IMR-90 (cell line): Measurements from ENCODE around the gene SLC6A13. TPM values are rescaled to one million over a fixed set of nuclear protein-coding genes. Genes with fewer than 3 reads are reported as not detected.

Experiments
- ATAC-seq: fragments of 200-7000 bp; cut with Tn5 transposase; 2 replicates; pipeline ENCODE4 v1.9.1; 2020; ENCODE audit warnings: low read depth, mild to moderate bottlenecking, moderate library complexity
- BruUV-seq: library from RNA; stranded (reverse); fragments of 400-500 nt; replicated peaks from 2 replicates; lab custom pipeline; 2021; lab: Mats Ljungman, UMichigan
- CTCF ChIA-PET: fragments of 300-600 bp; formaldehyde crosslinking; extraction: SDS; loops from one replicate; lab custom pipeline; 2021; ENCODE audit warnings: antibody characterized with exemption; lab: Yijun Ruan, JAX
- POLR2A ChIA-PET: fragments of 300-600 bp; sonication (Branson Sonifier 250); formaldehyde crosslinking; loops from one replicate; lab custom pipeline; 2022; ENCODE audit warnings: antibody characterized with exemption; ENCODE audit not compliant: unreplicated experiment; lab: Charles Lee
- DNase-seq: peaks from one replicate; pipeline ENCODE4 v3.0.0; 2013
- H2AFZ ChIP-seq: replicated peaks from 2 replicates; pipeline ENCODE3; 2013; ENCODE audit warnings: low read length, mild to moderate bottlenecking; ENCODE audit not compliant: poor library complexity
- H2AK5ac ChIP-seq: 2 replicates; pipeline ENCODE4 v1.6.1; 2013; ENCODE audit warnings: low read depth, low read length, inconsistent platforms
- H2AK9ac ChIP-seq: replicated peaks from 2 replicates; pipeline ENCODE3; 2013; ENCODE audit warnings: mild to moderate bottlenecking, low read depth, low read length, moderate library complexity; ENCODE audit not compliant: poor library complexity
- H2BK120ac ChIP-seq: 2 replicates; pipeline ENCODE4 v1.6.1; 2013; ENCODE audit warnings: low read depth, low read length, inconsistent platforms
- H2BK15ac ChIP-seq: 3 replicates; pipeline ENCODE4 v1.6.1; 2013; ENCODE audit warnings: low read depth, low read length, inconsistent platforms
- H2BK20ac ChIP-seq: 2 replicates; pipeline ENCODE4 v1.6.1; 2013; ENCODE audit warnings: low read depth, mild to moderate bottlenecking, inconsistent platforms, low read length, moderate library complexity
- H2BK5ac ChIP-seq: 2 replicates; pipeline ENCODE4 v1.6.1; 2013; ENCODE audit warnings: mild to moderate bottlenecking, low read depth, low read length, inconsistent platforms; ENCODE audit not compliant: poor library complexity, severe bottlenecking
- H3K14ac ChIP-seq: replicated peaks from 2 replicates; pipeline ENCODE4 v1.6.1; 2013; ENCODE audit warnings: low read depth, low read length, inconsistent platforms
- H3K18ac ChIP-seq: 2 replicates; pipeline ENCODE4 v1.6.1; 2013; ENCODE audit warnings: low read depth, low read length, control low read depth
- H3K23ac ChIP-seq: 2 replicates; pipeline ENCODE4 v1.6.1; 2013; ENCODE audit warnings: low read depth, low read length, inconsistent platforms
- H3K27ac ChIP-seq: 2 replicates; pipeline ENCODE4 v1.5.1; 2013; ENCODE audit warnings: mild to moderate bottlenecking, control low read depth, low read length; ENCODE audit not compliant: insufficient read depth
- H3K27me3 ChIP-seq: 2 replicates; pipeline ENCODE4 v1.6.1; 2013; ENCODE audit warnings: low read length; ENCODE audit not compliant: control insufficient read depth, insufficient read depth
- H3K36me3 ChIP-seq: 2 replicates; pipeline ENCODE4 v1.6.1; 2013; ENCODE audit warnings: low read length, mixed read lengths; ENCODE audit not compliant: control insufficient read depth, insufficient read depth
- H3K4ac ChIP-seq: 2 replicates; pipeline ENCODE4 v1.6.1; 2013; ENCODE audit warnings: low read depth, low read length, inconsistent platforms
- H3K4me1 ChIP-seq: 2 replicates; pipeline ENCODE4 v1.6.1; 2013; ENCODE audit warnings: low read length, mixed read lengths; ENCODE audit not compliant: control insufficient read depth, insufficient read depth
- H3K4me2 ChIP-seq: 2 replicates; pipeline ENCODE4 v1.6.1; 2013; ENCODE audit warnings: low read depth, mild to moderate bottlenecking, control low read depth, low read length, moderate library complexity
- H3K4me3 ChIP-seq: 2 replicates; pipeline ENCODE4 v1.5.1; 2013; ENCODE audit warnings: low read depth, mild to moderate bottlenecking, control low read depth, low read length, moderate library complexity; ENCODE audit not compliant: insufficient read depth
- H3K56ac ChIP-seq: 2 replicates; pipeline ENCODE4 v1.6.1; 2013; ENCODE audit warnings: low read length, inconsistent platforms; ENCODE audit not compliant: insufficient read depth; ENCODE audit errors: extremely low read depth
- H3K79me1 ChIP-seq, 2 experiments: 2 replicates each; pipeline ENCODE4 v1.6.1; 2013; ENCODE audit warnings: low read length in 2 of 2, inconsistent platforms in 1 of 2, low read depth in 1 of 2
- H3K9ac ChIP-seq: 2 replicates; pipeline ENCODE4 v1.6.1; 2013; ENCODE audit warnings: low read depth, low read length, control low read depth
- H3K9me1 ChIP-seq: 2 replicates; pipeline ENCODE4 v1.6.1; 2013; ENCODE audit warnings: low read length, inconsistent platforms; ENCODE audit not compliant: insufficient read depth
- H3K9me3 ChIP-seq: 2 replicates; pipeline ENCODE4 v1.6.1; 2013; ENCODE audit warnings: low read length; ENCODE audit not compliant: control insufficient read depth, insufficient read depth
- H4K20me1 ChIP-seq: 2 replicates; pipeline ENCODE4 v1.6.1; 2013; ENCODE audit warnings: low read length, inconsistent platforms; ENCODE audit not compliant: insufficient read depth
- H4K5ac ChIP-seq: 2 replicates; pipeline ENCODE4 v1.6.1; 2013; ENCODE audit warnings: mild to moderate bottlenecking, low read depth, low read length, control low read depth
- H4K8ac ChIP-seq, 2 experiments: 2 replicates each; pipeline ENCODE4 v1.6.1; 2013; ENCODE audit warnings: low read depth in 2 of 2, low read length in 2 of 2, control low read depth in 1 of 2, inconsistent platforms in 1 of 2
- H4K91ac ChIP-seq: 2 replicates; pipeline ENCODE4 v1.6.1; 2013; ENCODE audit warnings: low read depth, low read length, inconsistent platforms; ENCODE audit not compliant: insufficient read depth
- BHLHE40 ChIP-seq: fragments of 150-350 bp; IDR thresholded peaks from 2 replicates; pipeline ENCODE4 v1.6.1; 2016; ENCODE audit warnings: mild to moderate bottlenecking, low read depth, low read length
- CEBPB ChIP-seq: IDR thresholded peaks from 2 replicates; pipeline ENCODE4 v1.6.1; 2012; ENCODE audit warnings: low read depth, low read length, improper control_type of control experiment
- CTCF ChIP-seq: conservative IDR thresholded peaks from 2 replicates; pipeline ENCODE4 v1.5.1; 2012; ENCODE audit warnings: mild to moderate bottlenecking, low read depth, low read length, improper control_type of control experiment
- MAZ ChIP-seq: IDR thresholded peaks from 2 replicates; pipeline ENCODE4 v1.6.1; 2012; ENCODE audit warnings: low read depth, mild to moderate bottlenecking, low read length, improper control_type of control experiment, moderate library complexity, borderline replicate concordance
- POLR2A ChIP-seq: IDR thresholded peaks from 2 replicates; pipeline ENCODE4 v1.6.1; 2012; ENCODE audit warnings: mild to moderate bottlenecking, low read depth, low read length
- RAD21 ChIP-seq: IDR thresholded peaks from 2 replicates; pipeline ENCODE4 v1.6.1; 2012; ENCODE audit warnings: low read length, improper control_type of control experiment
- RCOR1 ChIP-seq: IDR thresholded peaks from 2 replicates; pipeline ENCODE4 v1.6.1; 2012; ENCODE audit warnings: mild to moderate bottlenecking, low read length, improper control_type of control experiment; ENCODE audit not compliant: insufficient replicate concordance
- RFX5 ChIP-seq: IDR thresholded peaks from 2 replicates; pipeline ENCODE4 v1.8.0; 2012; ENCODE audit warnings: low read depth, mild to moderate bottlenecking, low read length, moderate library complexity
- USF2 ChIP-seq: fragments of 150-350 bp; IDR thresholded peaks from 2 replicates; pipeline ENCODE4 v1.6.1; 2017; ENCODE audit warnings: mild to moderate bottlenecking, antibody characterized with exemption, low read length, low read depth
- WGBS, 2 experiments: methylation state at CpG; one replicate each; pipeline versions ENCODE4 v1.1.5 to v1.1.7; 2013; ENCODE audit warnings: missing lambda C conversion rate in 2 of 2; ENCODE audit not compliant: insufficient read length in 1 of 2; ENCODE audit errors: extremely low coverage in 2 of 2; 5-methylcytosine and 5-hydroxymethylcytosine counted together
- dilution Hi-C: fragments of 300-500 bp; cut with HindIII; formaldehyde crosslinking; loops from one replicate; pipeline ENCODE4 v1.14.3; 2018; ENCODE audit warnings: low sequenced_read_pairs; ENCODE audit not compliant: unreplicated experiment
- in situ Hi-C: fragments of 300-500 bp; cut with MboI; formaldehyde crosslinking; loops from 3 replicates; pipeline ENCODE4 v1.14.3; 2019; ENCODE audit warnings: low sequenced_read_pairs, inconsistent platforms, mixed read lengths
- intact Hi-C: fragments of 100-400 bp; cut with micrococcal nuclease; formaldehyde crosslinking; loops from 2 replicates; pipeline ENCODE4 v1.10.0; 2022
- polyA plus RNA-seq, 3 experiments: library from polyadenylated mRNA; depleted of rRNA; stranded (reverse); fragments of >200 nt; gene quantifications; 2 replicates each; pipeline ENCODE4 v1.2.3, GENCODE V29; 2012; ENCODE audit warnings: low replicate concordance in 1 of 3
- total RNA-seq: library from RNA; depleted of rRNA; stranded (reverse); fragments of >200 nt; gene quantifications from 2 replicates; pipeline ENCODE4 v1.2.3, GENCODE V29; 2012

The SLC6A13 gene
- total and polyA plus RNA-seq, 2 of the 4 experiments (the other 2 are of a cell fraction) = under 0.01 to 0.10 TPM

GRCh38 chr12:223841-224240 is 38.8 kb downstream of the SLC6A13 start:
- no peak overlapping the region for H3K56ac ChIP-seq
- H2AK9ac ChIP-seq = no peak overlapping the region
- H2BK15ac ChIP-seq = no peak overlapping the region
- no TSS peak for BruUV-seq
- dilution Hi-C loops (no loop called here), in situ Hi-C loops (no loop called here), intact Hi-C loops (no loop called here)
- no peak overlapping the region for H3K14ac ChIP-seq
- no peak overlapping the region for H3K4me2 ChIP-seq
- H2BK5ac ChIP-seq = no peak overlapping the region
- H3K79me1 ChIP-seq = no peaks in the 10 kb centered on the region
- H3K27ac ChIP-seq = no peak overlapping the region
- DNase-seq = no peak
- no peak overlapping the region for H2BK20ac ChIP-seq
- H3K23ac ChIP-seq = no peak overlapping the region
- peaks cover 74% of the 10 kb centered on the region for H3K27me3 ChIP-seq
- CTCF ChIA-PET = no interaction called here
- no peak overlapping the region for H3K18ac ChIP-seq
- TF ChIP-seq MAZ = no peak
- TF ChIP-seq BHLHE40 = no peak
- TF ChIP-seq RFX5 = no peak
- no peak for TF ChIP-seq RCOR1
- no peak for TF ChIP-seq RAD21
- no peak for TF ChIP-seq CTCF
- TF ChIP-seq CEBPB = no peak
- TF ChIP-seq USF2 = no peak
- TF ChIP-seq POLR2A = no peak
- H2BK120ac ChIP-seq = no peak overlapping the region
- no peaks in the 10 kb centered on the region for H4K20me1 ChIP-seq
- no peaks in the 10 kb centered on the region for H3K9me1 ChIP-seq
- no peak overlapping the region for H4K8ac ChIP-seq
- no peak overlapping the region for H2AK5ac ChIP-seq
- H3K9ac ChIP-seq = no peak overlapping the region
- H3K4me3 ChIP-seq = no peak overlapping the region
- POLR2A ChIA-PET = no interaction called here
- no peak overlapping the region for H3K4ac ChIP-seq
- no peak overlapping the region for H4K5ac ChIP-seq
- no peak overlapping the region for H2AFZ ChIP-seq
- H3K9me3 ChIP-seq = no peaks in the 10 kb centered on the region
- no peaks in the 10 kb centered on the region for H3K36me3 ChIP-seq
- no peak for ATAC-seq
- WGBS, 2 experiments = no CpG with 5 or more reads among the region's 11 CpGs
- H4K91ac ChIP-seq = no peak overlapping the region
- no peaks in the 10 kb centered on the region for H3K4me1 ChIP-seq
